Measurements from ENCODE around the gene ACSF3. TPM values are rescaled to one million over a fixed set of nuclear protein-coding genes. Genes with fewer than 3 reads are reported as not detected.

Gene ACSF3
- total RNA-seq, 1 donor from 2014 or later = 25.8 TPM

GRCh38 chr16:89167425-89167941 lies 73.8 kb downstream of the ACSF3 start:
- FAIRE-seq = no peak
- peak; percentile 30 for DNase-seq (ENCODE audit: low read depth)

GRCh38 chr16:89168381-89169189 lies 74.9 kb downstream of the ACSF3 start:
- H3K27me3 ChIP-seq (ENCODE audit: control insufficient read depth, insufficient read depth, low read length) = peaks cover 2% of the 10 kb centered on the region
- no peak overlapping the region for H3K4me3 ChIP-seq (ENCODE audit: low read depth, low read length)
- FAIRE-seq (no peak), DNase-seq (ENCODE audit: low read depth) (no peak)
- H3K36me3 ChIP-seq (ENCODE audit: control insufficient read depth, insufficient read depth, low read length) = no peaks in the 10 kb centered on the region
- no peak for TF ChIP-seq CTCF (IDR thresholded peaks at IDR 0.05; ENCODE audit: insufficient read depth, low read length, severe bottlenecking)

More at GRCh38 chr16:89167425-89167941, 73.8 kb downstream of the ACSF3 start:
- no peak overlapping the region for H3K4me3 ChIP-seq (ENCODE audit: low read depth, low read length)
- TF ChIP-seq CTCF (IDR thresholded peaks at IDR 0.05; ENCODE audit: insufficient read depth, low read length, severe bottlenecking) = peak; percentile 97
- H3K36me3 ChIP-seq (ENCODE audit: control insufficient read depth, insufficient read depth, low read length) = no peaks in the 10 kb centered on the region
- no peaks in the 10 kb centered on the region for H3K27me3 ChIP-seq (ENCODE audit: control insufficient read depth, insufficient read depth, low read length)

- H3K4me3 ChIP-seq (ENCODE audit: low read depth, low read length) = no peak overlapping the region
- TF ChIP-seq CTCF (IDR thresholded peaks at IDR 0.05; ENCODE audit: insufficient read depth, low read length, severe bottlenecking) = no peak
- no peak for FAIRE-seq
- DNase-seq (ENCODE audit: low read depth) = no peak
- H3K27me3 ChIP-seq (ENCODE audit: control insufficient read depth, insufficient read depth, low read length) = peaks cover 5% of the 10 kb centered on the region
- no peaks in the 10 kb centered on the region for H3K36me3 ChIP-seq (ENCODE audit: control insufficient read depth, insufficient read depth, low read length)
Measured at GRCh38 chr16:89169778-89170177, 76.1 kb downstream of the ACSF3 start.

- peak overlapping the region; percentile 20 for H3K4me3 ChIP-seq (ENCODE audit: low read depth, low read length)
- FAIRE-seq (no peak), DNase-seq (ENCODE audit: low read depth) (peak; percentile 14)
- no peaks in the 10 kb centered on the region for H3K36me3 ChIP-seq (ENCODE audit: control insufficient read depth, insufficient read depth, low read length)
- H3K27me3 ChIP-seq (ENCODE audit: control insufficient read depth, insufficient read depth, low read length) = peaks cover 5% of the 10 kb centered on the region
- TF ChIP-seq CTCF (IDR thresholded peaks at IDR 0.05; ENCODE audit: insufficient read depth, low read length, severe bottlenecking) = peak; percentile 6
Measured at GRCh38 chr16:89170346-89171215, 76.9 kb downstream of the ACSF3 start.

- Histone ChIP-seq H3K36me3 (ENCODE audit: control insufficient read depth, insufficient read depth, low read length) (no peaks in the 10 kb centered on the region), H3K4me3 (ENCODE audit: low read depth, low read length) (peak within 1 kb of the TSS; percentile 20), H3K27me3 (ENCODE audit: control insufficient read depth, insufficient read depth, low read length) (peaks cover 5% of the 10 kb centered on the region)
- peak; percentile 87 for DNase-seq (ENCODE audit: low read depth)
- FAIRE-seq = no peak
- no peak for TF ChIP-seq CTCF (IDR thresholded peaks at IDR 0.05; ENCODE audit: insufficient read depth, low read length, severe bottlenecking)
Measured at GRCh38 chr16:89171216-89172170, 77.8 kb downstream of the ACSF3 start, which contains the start of gene CDH15. TSS of gene CDH15 (plus strand) at chr16:89171748. CDS start at chr16:89171832, 84 bp downstream.
